ENCODE data around the gene GOSR1.
"Not testable (repeated sequence)": the region's sequence is repeated elsewhere in the genome, so short reads cannot be mapped to it uniquely, and the experiment has no call there.

DNA sequence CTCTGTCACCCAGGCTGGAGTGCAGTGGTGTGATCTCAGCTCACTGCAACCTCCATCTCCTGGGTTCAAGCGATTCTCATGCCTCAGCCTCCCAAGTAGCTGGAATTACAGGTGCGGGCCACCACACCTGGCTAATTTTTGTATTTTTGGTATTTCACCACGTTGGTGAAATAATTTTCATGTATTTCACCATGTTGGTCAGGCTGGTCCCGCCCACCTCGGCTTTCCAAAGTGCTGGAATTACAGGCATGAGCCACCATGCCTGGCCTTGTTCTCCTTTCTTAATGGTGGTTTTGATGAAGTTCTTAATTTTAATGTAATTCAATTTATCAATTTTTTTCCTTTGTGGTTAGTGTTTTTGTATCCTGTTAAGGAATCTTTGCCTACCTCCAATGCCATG is 51.5 kb downstream of the GOSR1 start:
- TF ChIP-seq POLR2A (IDR thresholded peaks at IDR 0.05; ENCODE audit: low read length); EHMT2 (IDR thresholded peaks at IDR 0.05; ENCODE audit: low read depth); HDAC2 (IDR thresholded peaks at IDR 0.05); SMC3 (IDR thresholded peaks at IDR 0.05): not testable (repeated sequence)
- TF ChIP-seq, protein P1, sequence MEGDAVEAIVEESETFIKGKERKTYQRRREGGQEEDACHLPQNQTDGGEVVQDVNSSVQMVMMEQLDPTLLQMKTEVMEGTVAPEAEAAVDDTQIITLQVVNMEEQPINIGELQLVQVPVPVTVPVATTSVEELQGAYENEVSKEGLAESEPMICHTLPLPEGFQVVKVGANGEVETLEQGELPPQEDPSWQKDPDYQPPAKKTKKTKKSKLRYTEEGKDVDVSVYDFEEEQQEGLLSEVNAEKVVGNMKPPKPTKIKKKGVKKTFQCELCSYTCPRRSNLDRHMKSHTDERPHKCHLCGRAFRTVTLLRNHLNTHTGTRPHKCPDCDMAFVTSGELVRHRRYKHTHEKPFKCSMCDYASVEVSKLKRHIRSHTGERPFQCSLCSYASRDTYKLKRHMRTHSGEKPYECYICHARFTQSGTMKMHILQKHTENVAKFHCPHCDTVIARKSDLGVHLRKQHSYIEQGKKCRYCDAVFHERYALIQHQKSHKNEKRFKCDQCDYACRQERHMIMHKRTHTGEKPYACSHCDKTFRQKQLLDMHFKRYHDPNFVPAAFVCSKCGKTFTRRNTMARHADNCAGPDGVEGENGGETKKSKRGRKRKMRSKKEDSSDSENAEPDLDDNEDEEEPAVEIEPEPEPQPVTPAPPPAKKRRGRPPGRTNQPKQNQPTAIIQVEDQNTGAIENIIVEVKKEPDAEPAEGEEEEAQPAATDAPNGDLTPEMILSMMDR (IDR thresholded peaks at IDR 0.05): not testable (repeated sequence)
